PC-3 (cell line): Measurements from ENCODE around the gene CDK4. TPM values are rescaled to one million over a fixed set of nuclear protein-coding genes. Genes with fewer than 3 reads are reported as not detected.

ENCODE experiments used
- ATAC-seq: fragments of 200-7000 bp; cut with Tn5 transposase; 2 replicates; pipeline ENCODE4 v1.9.1; 2020; ENCODE audit warnings: mild to moderate bottlenecking, moderate library complexity
- BruUV-seq: library from RNA; stranded (reverse); fragments of 400-500 nt; replicated peaks from 2 replicates; lab custom pipeline; 2021; lab: Mats Ljungman, UMichigan
- CTCF ChIA-PET: fragments of 300-600 bp; sonication (Branson Sonifier 250); formaldehyde crosslinking; loops from one replicate; lab custom pipeline; 2022; ENCODE audit warnings: antibody characterized with exemption; lab: Charles Lee
- POLR2A ChIA-PET: fragments of 300-600 bp; sonication (Branson Sonifier 250); formaldehyde crosslinking; loops from one replicate; lab custom pipeline; 2022; ENCODE audit warnings: antibody characterized with exemption; ENCODE audit not compliant: unreplicated experiment; lab: Charles Lee
- DNase-seq: peaks from one replicate; pipeline ENCODE4 v3.0.0-alpha.2; 2015
- H2AFZ ChIP-seq: fragments of 300-600 bp; sonication (generic); 2 replicates; pipeline ENCODE4 v1.6.0; 2016; ENCODE audit warnings: antibody characterized with exemption, low read length
- H3F3A ChIP-seq: fragments of 300-600 bp; sonication (generic); one replicate; pipeline ENCODE4 v1.6.0; 2017; ENCODE audit warnings: antibody characterized with exemption, low read length, control low read depth, mild to moderate bottlenecking; ENCODE audit not compliant: unreplicated experiment
- H3K27ac ChIP-seq: fragments of 300-600 bp; sonication (generic); 2 replicates; pipeline ENCODE4 v1.5.1; 2016; ENCODE audit warnings: mild to moderate bottlenecking, low read length
- H3K27me3 ChIP-seq: fragments of 300-600 bp; sonication (generic); 2 replicates; pipeline ENCODE4 v1.6.1; 2016; ENCODE audit warnings: low read length, mixed read lengths
- H3K36me3 ChIP-seq: fragments of 300-600 bp; sonication (generic); 2 replicates; pipeline ENCODE4 v1.6.1; 2016; ENCODE audit warnings: low read depth, mixed run types, low read length, mixed read lengths
- H3K4me1 ChIP-seq: fragments of 300-600 bp; sonication (generic); 2 replicates; pipeline ENCODE4 v1.5.1; 2016; ENCODE audit warnings: low read length; ENCODE audit not compliant: insufficient read depth
- H3K4me2 ChIP-seq: fragments of 300-600 bp; sonication (generic); 2 replicates; pipeline ENCODE4 v1.6.0; 2016; ENCODE audit warnings: low read length
- H3K4me3 ChIP-seq: fragments of 300-600 bp; sonication (generic); 2 replicates; pipeline ENCODE4 v1.5.1; 2016; ENCODE audit warnings: mild to moderate bottlenecking, low read length, mixed read lengths
- H3K79me2 ChIP-seq: fragments of 300-600 bp; sonication (generic); 2 replicates; pipeline ENCODE4 v1.6.1; 2017; ENCODE audit warnings: low read length, mixed read lengths
- H3K9ac ChIP-seq: fragments of 300-600 bp; sonication (generic); 2 replicates; pipeline ENCODE4 v1.6.0; 2016; ENCODE audit warnings: mild to moderate bottlenecking, low read length
- H3K9me2 ChIP-seq: fragments of 300-600 bp; sonication (generic); replicated peaks from 2 replicates; pipeline ENCODE4 v1.6.1; 2016; ENCODE audit warnings: mixed run types, low read length, mixed read lengths
- H3K9me3 ChIP-seq: fragments of 300-600 bp; sonication (generic); 2 replicates; pipeline ENCODE4 v1.6.1; 2016; ENCODE audit warnings: low read length, mixed read lengths
- H4K20me1 ChIP-seq: fragments of 300-600 bp; sonication (generic); 2 replicates; pipeline ENCODE4 v1.6.1; 2016; ENCODE audit warnings: low read length, mixed read lengths
- CTCF ChIP-seq: fragments of 300-600 bp; sonication (generic); conservative IDR thresholded peaks from 2 replicates; pipeline ENCODE4 v1.5.1; 2017; ENCODE audit warnings: antibody characterized with exemption, low read depth, mild to moderate bottlenecking, low read length
- EZH2 ChIP-seq: fragments of 300-600 bp; sonication (generic); IDR thresholded peaks from one replicate; pipeline ENCODE4 v1.6.1; 2017; ENCODE audit warnings: antibody characterized with exemption, mild to moderate bottlenecking, low read length; ENCODE audit not compliant: unreplicated experiment
- EZH2phosphoT487 ChIP-seq: fragments of 300-600 bp; sonication (generic); IDR thresholded peaks from 2 replicates; pipeline ENCODE4 v1.6.1; 2018; ENCODE audit warnings: mild to moderate bottlenecking, antibody characterized with exemption, low read length, borderline replicate concordance
- intact Hi-C: fragments of 100-400 bp; cut with micrococcal nuclease; formaldehyde crosslinking; loops from 2 replicates; pipeline ENCODE4 v1.9.0; 2023
- total RNA-seq: library from RNA; depleted of rRNA; stranded (reverse); fragments of >200 nt; gene quantifications from 2 replicates; pipeline ENCODE4 v1.2.3, GENCODE V29; 2014

Gene CDK4
- total RNA-seq, 1 experiment from 2014 or later, result 212 TPM

GRCh38 chr12:57755194-57755453 is 3.0 kb upstream of the CDK4 start:
- Histone ChIP-seq H2AFZ (no peak overlapping the region), H3K4me1 (peaks cover 31% of the 10 kb centered on the region), H3F3A (no peaks in the 10 kb centered on the region), H3K9me3 (no peaks in the 10 kb centered on the region), H3K36me3 (peaks cover 10% of the 10 kb centered on the region; the same call in 1 of the 2 replicates), H3K9me2 (no peaks in the 10 kb centered on the region), H3K9ac (no peak overlapping the region), H3K27ac (no peak overlapping the region), H4K20me1 (no peaks in the 10 kb centered on the region), H3K4me2 (peak overlapping the region; percentile 92), H3K4me3 (peak overlapping the region; percentile 75), H3K27me3 (no peaks in the 10 kb centered on the region), H3K79me2 (peaks cover 25% of the 10 kb centered on the region)
- intact Hi-C loops, result no loop called here
- BruUV-seq, result no TSS peak
- CTCF ChIA-PET, result no interaction called here
- POLR2A ChIA-PET, result interaction anchor here (0.5 kb wide), 1 partner anchor 32 kb away, joined by 3 read pairs; no protein-coding TSS in a partner anchor
- no peak for DNase-seq
- no peak for ATAC-seq
- TF ChIP-seq CTCF (no peak), EZH2phosphoT487 (no peak), EZH2 (no peak)

- BruUV-seq, result no TSS peak
- peaks cover 29% of the 10 kb centered on the region for H3K79me2 ChIP-seq
- intact Hi-C loops, result no loop called here
- H3K9ac ChIP-seq, result peak within 1 kb of the TSS; percentile 42
- H3K27ac ChIP-seq, result no peak within 1 kb of the TSS
- H3K27me3 ChIP-seq, result no peaks in the 10 kb centered on the region
- ChIA-PET CTCF (no interaction called here), POLR2A (interaction anchor here (0.5 to 0.6 kb wide), 2 partner anchors 31 to 49 kb away, joined by 3 read pairs; no protein-coding TSS in a partner anchor)
- peaks cover 31% of the 10 kb centered on the region for H3K4me1 ChIP-seq
- peaks cover 11% of the 10 kb centered on the region; the same call in 1 of the 2 replicates for H3K36me3 ChIP-seq
- H3F3A ChIP-seq, result no peaks in the 10 kb centered on the region
- no peaks in the 10 kb centered on the region for H3K9me2 ChIP-seq
- H2AFZ ChIP-seq, result peak within 1 kb of the TSS; percentile 90
- H3K4me2 ChIP-seq, result peak within 1 kb of the TSS; percentile 92
- peak within 1 kb of the TSS; percentile 75 for H3K4me3 ChIP-seq
- ATAC-seq, result peak; percentile 54
- no peak for TF ChIP-seq EZH2phosphoT487
- TF ChIP-seq EZH2, result no peak
- no peak for TF ChIP-seq CTCF
- no peaks in the 10 kb centered on the region for H4K20me1 ChIP-seq
- peak; percentile 86 for DNase-seq
- no peaks in the 10 kb centered on the region for H3K9me3 ChIP-seq
Observed at GRCh38 chr12:57754411-57755193, 2.5 kb upstream of the CDK4 start, which contains the start of gene MARCHF9. Gene MARCHF9, plus strand, starts transcription at chr12:57755103. Its CDS starts 426 bp downstream, at chr12:57755529.
